DND-41 (cell line): Measurements from ENCODE around the gene PLEKHA3.

Experiments
- ATAC-seq: fragments of 200-7000 bp; cut with Tn5 transposase; 3 replicates; pipeline ENCODE4 v1.9.1; 2021; ENCODE audit warnings: low read depth; ENCODE audit not compliant: insufficient read depth
- DNase-seq: peaks from one replicate; pipeline ENCODE4 v3.0.0-alpha.2; 2020
- H2AFZ ChIP-seq: 2 replicates; pipeline ENCODE4 v1.6.0; 2012; ENCODE audit warnings: low read depth, low read length
- H3K27ac ChIP-seq: 2 replicates; pipeline ENCODE4 v1.5.1; 2012; ENCODE audit warnings: low read length, inconsistent platforms
- H3K27me3 ChIP-seq: fragments of 200-600 bp; sonication (generic); 2 replicates; pipeline ENCODE4 v1.6.0; 2012; ENCODE audit warnings: low read length, mild to moderate bottlenecking, inconsistent platforms; ENCODE audit not compliant: insufficient read depth, poor library complexity
- H3K36me3 ChIP-seq: 2 replicates; pipeline ENCODE4 v1.5.1; 2012; ENCODE audit warnings: low read length, inconsistent platforms; ENCODE audit not compliant: insufficient read depth
- H3K4me1 ChIP-seq: 2 replicates; pipeline ENCODE4 v1.5.1; 2012; ENCODE audit warnings: mild to moderate bottlenecking, low read length; ENCODE audit not compliant: insufficient read depth
- H3K4me2 ChIP-seq: 2 replicates; pipeline ENCODE4 v1.6.0; 2012; ENCODE audit warnings: mild to moderate bottlenecking, moderate library complexity, low read length, inconsistent platforms; ENCODE audit not compliant: insufficient read depth
- H3K4me3 ChIP-seq, 2 experiments: fragments of 200-600 bp in 1 of 2; shearing (Covaris generic) in 1 of 2; 2 replicates each; pipeline ENCODE4 v1.5.1; 2012 to 2016; ENCODE audit warnings: inconsistent platforms in 2 of 2, low read length in 2 of 2, mild to moderate bottlenecking in 2 of 2, low read depth in 1 of 2, moderate library complexity in 1 of 2
- H3K79me2 ChIP-seq: 2 replicates; pipeline ENCODE4 v1.6.0; 2012; ENCODE audit warnings: low read length, inconsistent platforms; ENCODE audit not compliant: insufficient read depth
- H3K9ac ChIP-seq: 2 replicates; pipeline ENCODE4 v1.6.0; 2012; ENCODE audit warnings: low read depth, mild to moderate bottlenecking, inconsistent platforms, low read length, moderate library complexity
- H3K9me3 ChIP-seq: 2 replicates; pipeline ENCODE4 v1.5.1; 2012; ENCODE audit warnings: low read length, moderate library complexity, mild to moderate bottlenecking, inconsistent platforms; ENCODE audit not compliant: insufficient read depth, severe bottlenecking
- H4K20me1 ChIP-seq: 2 replicates; pipeline ENCODE4 v1.6.0; 2012; ENCODE audit warnings: low read length; ENCODE audit not compliant: insufficient read depth
- EZH2 ChIP-seq: IDR thresholded peaks from 3 replicates; pipeline ENCODE4 v1.6.1; 2012; ENCODE audit warnings: borderline replicate concordance, low read depth, mild to moderate bottlenecking, moderate library complexity, low read length, inconsistent platforms; ENCODE audit not compliant: severe bottlenecking
- TF ChIP-seq, protein P1 (sequence below): IDR thresholded peaks from 2 replicates; pipeline ENCODE4 v1.5.1; 2012; ENCODE audit warnings: borderline replicate concordance, low read length, moderate library complexity, mild to moderate bottlenecking; ENCODE audit not compliant: poor library complexity, severe bottlenecking; ENCODE audit errors: extremely low read depth

Gene PLEKHA3

DNA sequence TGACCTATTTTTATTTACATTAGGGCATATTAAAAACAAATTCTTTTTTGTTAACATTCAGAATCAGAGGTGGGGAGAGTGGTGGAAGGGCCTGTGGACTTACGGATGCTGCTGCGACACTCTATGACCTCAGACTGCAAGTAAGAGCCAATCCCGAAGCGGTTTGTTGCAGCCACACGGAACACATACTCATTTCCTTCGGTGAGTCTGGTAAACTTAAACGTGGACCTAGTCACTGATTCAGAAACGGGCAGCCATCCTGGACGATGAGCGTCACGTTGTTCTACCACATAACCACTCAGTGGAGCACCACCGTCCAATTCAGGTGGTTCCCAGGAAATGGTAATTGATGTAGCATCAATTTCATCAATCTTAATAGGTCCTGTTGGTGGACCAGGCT lies 61.9 kb downstream of the PLEKHA3 start:
- Histone ChIP-seq H3K79me2 (no peaks in the 10 kb centered on the region), H3K9ac (no peak overlapping the region), H3K36me3 (peaks cover 73% of the 10 kb centered on the region), H3K9me3 (no peaks in the 10 kb centered on the region), H3K27ac (no peak overlapping the region), H3K4me2 (no peak overlapping the region), H3K4me1 (no peaks in the 10 kb centered on the region), H4K20me1 (no peaks in the 10 kb centered on the region), H2AFZ (no peak overlapping the region), H3K4me3 (no peak overlapping the region), H3K27me3 (no peaks in the 10 kb centered on the region)
- TF ChIP-seq, protein P1, sequence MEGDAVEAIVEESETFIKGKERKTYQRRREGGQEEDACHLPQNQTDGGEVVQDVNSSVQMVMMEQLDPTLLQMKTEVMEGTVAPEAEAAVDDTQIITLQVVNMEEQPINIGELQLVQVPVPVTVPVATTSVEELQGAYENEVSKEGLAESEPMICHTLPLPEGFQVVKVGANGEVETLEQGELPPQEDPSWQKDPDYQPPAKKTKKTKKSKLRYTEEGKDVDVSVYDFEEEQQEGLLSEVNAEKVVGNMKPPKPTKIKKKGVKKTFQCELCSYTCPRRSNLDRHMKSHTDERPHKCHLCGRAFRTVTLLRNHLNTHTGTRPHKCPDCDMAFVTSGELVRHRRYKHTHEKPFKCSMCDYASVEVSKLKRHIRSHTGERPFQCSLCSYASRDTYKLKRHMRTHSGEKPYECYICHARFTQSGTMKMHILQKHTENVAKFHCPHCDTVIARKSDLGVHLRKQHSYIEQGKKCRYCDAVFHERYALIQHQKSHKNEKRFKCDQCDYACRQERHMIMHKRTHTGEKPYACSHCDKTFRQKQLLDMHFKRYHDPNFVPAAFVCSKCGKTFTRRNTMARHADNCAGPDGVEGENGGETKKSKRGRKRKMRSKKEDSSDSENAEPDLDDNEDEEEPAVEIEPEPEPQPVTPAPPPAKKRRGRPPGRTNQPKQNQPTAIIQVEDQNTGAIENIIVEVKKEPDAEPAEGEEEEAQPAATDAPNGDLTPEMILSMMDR, result no peak
- TF ChIP-seq EZH2, result no peak
- ATAC-seq (no peak), DNase-seq (no peak)

DNA sequence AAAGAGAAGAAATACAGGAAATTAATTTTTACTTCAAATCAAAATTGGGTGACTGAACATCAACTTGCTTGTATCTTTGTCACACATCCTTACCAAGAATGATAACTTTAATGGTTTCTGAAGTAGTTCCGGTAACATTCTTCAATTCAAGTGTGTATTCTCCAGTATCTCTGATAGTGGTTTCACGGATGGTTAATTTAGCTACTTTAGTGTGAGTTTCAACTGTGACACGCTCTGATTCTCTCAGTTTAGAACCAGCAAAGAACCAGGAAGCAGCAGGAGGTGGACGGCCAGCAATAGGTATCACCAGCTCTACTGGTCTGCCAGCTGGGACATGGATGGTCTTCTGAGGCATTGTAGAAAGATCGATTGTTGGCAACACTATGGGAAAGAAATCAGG lies 62.3 kb downstream of the PLEKHA3 start:
- Histone ChIP-seq H3K9me3 (no peaks in the 10 kb centered on the region), H3K27ac (no peak overlapping the region), H3K4me1 (no peaks in the 10 kb centered on the region), H3K4me2 (no peak overlapping the region), H3K27me3 (no peaks in the 10 kb centered on the region), H3K36me3 (peaks cover 69% of the 10 kb centered on the region), H2AFZ (no peak overlapping the region), H3K4me3 (no peak overlapping the region), H4K20me1 (no peaks in the 10 kb centered on the region), H3K9ac (no peak overlapping the region), H3K79me2 (no peaks in the 10 kb centered on the region)
- ATAC-seq (no peak), DNase-seq (no peak)
- TF ChIP-seq EZH2, result no peak
- TF ChIP-seq, protein P1, result no peak

DNA sequence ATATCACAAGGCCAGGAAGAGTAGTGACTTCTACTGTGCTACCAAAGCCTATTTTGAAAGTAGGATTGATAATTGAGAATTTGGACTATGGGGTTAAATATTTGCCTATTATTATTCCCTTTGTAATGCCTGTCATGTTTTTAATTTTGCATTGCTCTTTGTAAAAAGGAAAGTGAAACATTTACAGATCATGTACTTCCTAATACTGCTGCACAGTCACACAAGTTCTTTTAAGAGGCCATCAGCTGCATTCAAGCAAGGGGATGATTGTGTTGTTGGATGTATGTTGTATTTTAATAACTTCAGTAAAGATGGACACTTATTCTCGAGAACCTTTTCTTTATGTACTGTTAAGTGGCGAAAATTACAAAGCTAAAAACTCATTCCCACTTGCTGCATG lies 70.1 kb downstream of the PLEKHA3 start:
- ATAC-seq, result no peak
- H3K4me2 ChIP-seq, result no peak overlapping the region

More for the DNA sequence above, 70.1 kb downstream of the PLEKHA3 start:
- Histone ChIP-seq H3K36me3 (peaks cover 28% of the 10 kb centered on the region; the same call in 1 of the 2 replicates), H3K4me1 (no peaks in the 10 kb centered on the region), H3K4me3 (no peak overlapping the region), H3K79me2 (no peaks in the 10 kb centered on the region), H4K20me1 (no peaks in the 10 kb centered on the region), H3K27ac (no peak overlapping the region), H3K27me3 (no peaks in the 10 kb centered on the region), H3K9me3 (no peaks in the 10 kb centered on the region), H2AFZ (no peak overlapping the region), H3K9ac (no peak overlapping the region)
- DNase-seq, result no peak
- TF ChIP-seq, protein P1, result no peak
- no peak for TF ChIP-seq EZH2
